Regular cardiac myocyte (primary cell): ENCODE measurements around the gene EZH2. TPM values are rescaled to one million over a fixed set of nuclear protein-coding genes. Genes with fewer than 3 reads are reported as not detected.

ENCODE experiments used
- total RNA-seq: library from RNA; depleted of rRNA; stranded (reverse); fragments of >200 nt; gene quantifications from 2 replicates; pipeline ENCODE4 v1.2.3, GENCODE V29; 2014

Gene EZH2
- 3.1 and 13.0 TPM in 2 replicates for total RNA-seq

GRCh38 chr7:148884049-148884298 lies at the start of gene EZH2:
TSS of gene EZH2 (minus strand) at chr7:148884291. CDS start at chr7:148847298, 36,993 bp downstream.

Other genes starting within 250 kb of the EZH2 start
- 47.6 and 55.8 TPM in 2 replicates for gene CUL1, start 185.4 kb downstream of the EZH2 start, total RNA-seq
- gene PDIA4, start 144.2 kb upstream of the EZH2 start, total RNA-seq, result 558 and 610 TPM in 2 replicates
- gene ZNF786, start 206.4 kb upstream of the EZH2 start, total RNA-seq, result 4.8 and 8.4 TPM in 2 replicates
- gene ZNF425, start 242.0 kb upstream of the EZH2 start, total RNA-seq, result 3.1 and 3.4 TPM in 2 replicates